Hypothalamus (tissue), 51 donors: ENCODE results near the gene AZIN2.

ENCODE experiments used
- DNase-seq, 51 donors: peaks; one replicate each; lab custom pipeline; 2025; lab: John Stamatoyannopoulos, UW

The AZIN2 gene

DNA sequence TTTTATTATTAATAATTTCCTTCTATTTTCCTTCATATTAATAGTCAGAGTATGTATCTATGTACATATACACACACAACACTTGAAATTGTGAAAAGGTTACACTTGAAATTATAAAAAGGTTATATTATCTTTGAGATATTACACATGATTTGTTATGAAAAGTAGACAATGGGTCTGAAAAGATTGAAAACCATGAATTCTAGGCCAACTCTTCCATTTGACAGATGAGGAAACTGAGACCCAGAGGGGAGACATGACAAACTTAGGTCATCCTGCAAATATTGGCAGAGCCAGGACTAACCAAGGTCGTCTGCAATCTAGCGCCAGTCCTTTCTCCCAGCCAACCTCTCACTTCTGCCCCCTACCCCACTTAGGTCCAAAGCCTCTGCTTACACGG is 67.7 kb downstream of the AZIN2 start:
- no peak for DNase-seq

DNA sequence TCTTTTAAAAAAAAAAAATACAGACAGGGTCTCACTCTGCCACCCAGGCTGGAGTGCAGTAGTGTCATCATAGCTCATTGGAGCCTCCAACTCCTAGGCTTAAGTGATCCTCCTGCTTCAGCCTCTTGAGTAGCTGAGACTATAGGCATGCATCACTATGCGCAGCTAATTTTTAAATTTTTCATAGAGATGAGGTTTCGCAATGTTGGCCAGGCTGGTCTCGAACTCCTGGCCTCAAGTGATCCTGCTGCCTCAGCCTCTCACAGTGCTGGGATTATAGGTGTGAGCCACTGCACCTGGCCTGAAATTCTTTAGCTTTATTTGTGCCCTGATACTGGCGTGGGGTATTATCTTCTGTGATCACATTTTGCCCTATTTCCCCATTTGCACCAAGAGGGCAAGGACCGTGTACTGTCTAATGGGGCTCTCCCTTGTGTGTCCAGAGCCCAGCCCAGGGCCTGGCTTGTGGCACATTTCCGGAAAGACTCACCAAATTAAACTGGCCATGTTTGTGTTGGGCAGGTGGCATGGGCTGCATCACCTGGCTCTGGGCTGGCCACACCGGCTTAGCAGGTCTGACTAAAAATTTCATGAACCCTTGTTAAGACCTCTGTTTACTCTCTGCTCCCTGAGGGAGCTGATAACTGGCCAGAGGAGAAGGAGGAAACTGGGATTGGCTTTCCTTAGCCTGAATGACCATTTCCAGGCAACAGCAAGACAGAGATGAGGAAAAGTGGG is 68.7 kb downstream of the AZIN2 start:
- DNase-seq: no peak

DNA sequence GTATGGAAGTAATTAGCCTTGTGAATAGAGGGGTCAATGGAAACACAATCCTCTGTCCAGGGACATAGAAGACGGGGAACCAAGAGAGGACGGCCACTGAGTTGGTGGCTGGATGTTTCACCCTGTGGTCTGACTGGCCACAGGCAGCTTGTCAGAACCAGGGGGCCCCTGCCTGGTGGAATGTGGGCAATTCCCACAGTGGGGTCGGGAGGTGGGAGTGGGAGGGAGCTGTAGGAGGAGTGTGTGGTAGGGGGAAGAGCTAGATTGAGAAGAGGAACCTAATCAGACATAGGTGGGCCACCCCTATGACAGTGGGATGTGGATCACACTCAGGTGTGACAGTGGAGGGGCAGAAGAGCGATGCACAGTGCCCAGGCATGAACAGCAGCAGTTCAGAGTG is 69.6 kb downstream of the AZIN2 start:
- no peak for DNase-seq

DNA sequence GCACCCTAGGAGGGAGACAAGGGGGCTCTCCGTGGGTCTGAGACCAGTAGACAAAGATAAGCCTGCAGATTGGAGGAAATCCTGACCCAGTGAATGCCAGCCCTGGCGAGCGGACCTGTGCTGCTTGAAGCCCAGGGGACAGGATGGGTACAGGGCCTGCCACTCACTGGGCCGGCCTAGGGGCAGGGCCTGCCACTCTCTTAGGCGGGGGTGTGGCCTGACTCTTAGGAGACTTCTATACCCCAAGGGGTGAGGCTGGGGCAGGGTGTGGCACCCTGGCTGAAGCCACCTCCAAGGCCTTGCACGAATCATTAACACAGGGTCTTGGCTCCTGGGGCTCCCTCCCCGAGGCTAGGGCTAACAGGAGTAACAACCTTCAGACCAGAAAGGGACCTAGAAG is 70.2 kb downstream of the AZIN2 start:
- DNase-seq: peak in 1 of 51 donors; percentile 14

DNA sequence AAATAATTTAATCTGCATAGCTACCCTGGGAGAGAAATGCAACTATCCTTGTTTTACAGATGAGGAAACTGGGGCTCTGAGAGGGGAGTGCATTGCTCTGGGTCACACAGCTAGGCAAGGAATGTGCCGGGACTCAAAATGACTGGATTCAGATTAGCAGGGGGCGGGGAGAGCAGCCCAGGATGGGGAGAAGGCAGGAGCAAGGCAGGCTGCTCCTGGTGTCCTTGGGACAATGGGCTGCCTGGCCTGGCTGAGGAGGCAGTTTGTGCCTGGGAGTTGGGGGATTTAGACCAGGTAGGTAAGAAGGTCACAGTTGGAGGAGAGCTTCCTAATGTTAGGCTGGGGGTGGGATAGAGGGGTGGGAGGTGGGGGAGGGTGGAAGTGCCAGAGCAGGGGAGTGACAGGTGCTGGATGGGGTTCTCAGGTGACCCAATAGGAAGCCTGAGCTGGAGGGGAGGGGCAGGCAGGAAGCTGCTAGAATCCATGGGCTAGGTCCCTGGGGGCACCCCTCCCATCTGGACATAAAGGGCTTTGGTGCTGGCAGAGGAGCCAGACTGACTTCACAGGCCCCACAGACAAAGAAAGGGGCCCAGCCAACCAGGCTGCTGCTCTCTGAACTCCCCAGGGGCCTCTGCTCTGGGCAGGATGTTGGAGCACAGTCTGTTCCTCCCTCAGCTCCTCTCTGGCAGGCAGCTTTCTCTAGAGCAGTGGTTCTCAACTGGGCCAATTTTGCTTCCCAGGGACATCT is 71.9 kb downstream of the AZIN2 start:
- peak in 41 of 51 donors; percentile 12 to 87 (median 53) for DNase-seq

DNA sequence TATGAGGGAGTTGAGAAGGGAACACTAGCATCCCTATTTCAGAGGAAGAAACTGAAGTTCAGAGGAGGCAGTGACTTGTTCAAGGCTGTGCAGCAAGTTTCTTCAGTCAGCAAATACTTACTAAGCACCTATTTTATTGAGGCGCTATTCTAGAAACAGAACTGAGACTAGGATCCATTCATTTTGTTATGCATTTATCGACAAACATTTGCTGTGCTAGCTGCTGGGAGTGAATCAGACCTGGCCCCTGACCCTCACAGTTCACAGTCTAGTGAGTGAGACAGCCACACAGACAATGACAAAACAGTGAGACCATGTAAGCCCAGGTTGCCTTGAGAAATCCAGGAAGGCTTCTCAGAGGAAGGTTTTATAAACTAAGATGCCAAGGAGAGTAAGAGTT is 72.7 kb downstream of the AZIN2 start:
- DNase-seq: no peak

DNA sequence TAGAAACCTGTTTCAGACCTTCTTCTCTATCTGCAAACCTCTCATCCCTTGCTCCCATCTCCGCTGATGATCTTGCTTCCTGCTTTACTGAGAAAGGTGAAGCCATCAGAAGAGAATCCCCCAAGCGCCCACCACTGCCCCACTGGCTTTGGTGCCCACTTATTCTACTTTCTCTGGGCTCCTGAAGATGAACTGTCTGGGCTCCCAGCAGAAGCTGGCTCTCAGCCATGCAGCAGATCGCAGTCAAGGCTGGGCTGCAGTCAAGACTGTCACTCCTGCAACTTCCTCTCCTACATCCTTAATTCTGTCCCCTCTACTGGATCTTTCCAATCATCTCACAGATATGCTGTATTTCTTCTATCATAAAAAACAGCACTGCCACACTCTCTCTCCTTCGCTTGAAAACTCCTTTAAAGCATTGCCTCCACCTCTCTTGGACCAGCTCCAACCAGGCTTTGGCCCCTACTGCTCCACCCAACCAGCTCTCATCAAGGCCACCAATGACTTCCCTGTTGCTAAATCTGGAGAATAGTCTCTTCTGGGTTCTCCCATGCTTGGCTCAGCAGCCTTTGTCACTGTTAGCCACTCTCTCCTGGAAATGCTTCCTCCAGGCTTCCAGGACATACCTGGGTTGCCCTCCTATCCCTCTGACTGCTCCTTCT is 75.1 kb downstream of the AZIN2 start:
- DNase-seq: no peak

DNA sequence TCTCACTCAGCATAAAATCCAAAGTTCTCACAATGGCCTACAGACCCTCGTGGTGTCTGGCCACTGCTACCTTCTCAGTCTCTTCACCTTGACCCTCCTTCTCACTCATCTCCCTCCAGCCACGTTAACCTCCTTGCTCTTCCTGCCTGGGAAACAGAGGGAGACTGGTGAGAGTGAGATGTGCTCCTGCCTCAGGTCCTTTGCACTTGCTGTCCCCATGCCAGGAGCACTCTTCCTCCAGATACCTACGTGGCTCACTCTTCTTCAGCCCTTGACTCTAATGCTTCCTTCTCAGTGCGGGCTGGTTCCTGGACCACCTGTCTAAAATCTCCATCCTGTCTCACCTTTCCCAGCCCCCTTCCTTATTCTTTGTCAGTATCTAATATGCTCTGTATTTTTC is 76.2 kb downstream of the AZIN2 start:
- no peak for DNase-seq

DNA sequence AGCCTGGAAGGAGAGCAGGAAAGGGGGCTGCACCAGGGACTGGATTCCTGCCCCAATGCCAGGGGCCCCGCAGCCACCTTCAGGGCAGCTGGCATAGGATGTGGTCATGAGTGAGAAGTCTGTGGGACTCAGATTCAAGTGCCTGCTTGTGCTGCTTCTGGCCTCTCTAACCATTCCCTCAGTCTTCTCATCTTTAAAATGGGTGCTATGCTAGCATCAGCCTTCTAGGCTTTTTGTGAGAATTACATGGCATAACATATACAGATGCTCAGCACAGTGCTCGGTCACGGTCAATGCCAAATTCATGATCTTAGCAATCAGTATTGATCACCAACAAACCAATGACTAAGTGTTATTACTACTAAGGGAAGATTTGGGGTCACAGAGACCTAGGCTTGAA is 77.4 kb downstream of the AZIN2 start:
- DNase-seq: no peak

DNA sequence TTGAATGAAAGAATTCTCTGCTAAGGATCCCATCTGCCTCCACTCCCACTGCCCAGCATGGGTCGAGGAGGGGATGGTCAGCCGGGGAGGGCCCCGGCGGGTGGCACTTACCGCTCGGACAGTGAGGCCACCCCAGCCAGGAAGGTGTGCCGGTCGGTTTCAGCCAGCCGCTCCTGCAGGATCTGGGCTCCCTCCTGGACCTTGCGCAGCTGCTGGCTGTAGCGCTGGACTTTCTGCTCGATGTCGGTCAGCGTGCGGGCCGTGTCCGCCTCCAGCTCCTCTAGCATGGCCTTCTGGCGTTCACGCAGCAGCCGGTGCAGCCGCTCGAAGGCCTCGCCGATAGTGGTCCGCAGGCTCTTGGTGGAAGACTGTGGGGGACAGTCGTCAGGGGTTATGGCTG is 78.6 kb downstream of the AZIN2 start:
- DNase-seq: no peak

DNA sequence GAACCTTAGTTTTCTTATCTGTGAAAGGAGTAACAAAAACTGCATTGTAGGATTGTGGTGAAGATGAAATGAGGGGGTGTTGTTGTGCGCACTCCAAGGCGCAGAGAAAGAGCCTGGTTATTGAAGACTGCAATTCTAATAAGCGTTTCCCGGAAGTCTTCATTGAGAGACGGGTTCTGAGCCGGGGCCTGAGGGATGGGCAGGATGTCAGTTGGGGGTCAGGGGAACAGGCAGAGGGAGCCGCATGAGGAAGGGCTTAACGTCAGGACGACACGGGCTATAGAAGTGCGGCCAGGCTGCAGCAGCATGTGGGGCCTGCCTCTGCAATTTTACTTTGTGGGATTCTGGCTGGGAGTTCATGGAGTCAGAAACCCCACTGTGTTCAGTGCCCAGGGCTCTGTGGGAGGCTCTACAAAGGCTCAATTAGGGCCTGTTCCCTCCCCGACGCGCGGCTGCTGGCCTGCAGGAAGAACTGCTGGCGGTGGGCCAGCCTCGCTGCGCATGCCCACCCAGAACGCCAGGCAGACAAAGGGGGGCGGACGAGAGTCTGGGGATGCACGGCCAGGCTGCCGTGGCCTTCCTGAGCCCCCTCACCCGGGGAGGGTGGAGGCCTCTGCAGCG is 80.2 kb downstream of the AZIN2 start:
- peak in 48 of 51 donors; percentile 22 to 88 (median 72) for DNase-seq

DNA sequence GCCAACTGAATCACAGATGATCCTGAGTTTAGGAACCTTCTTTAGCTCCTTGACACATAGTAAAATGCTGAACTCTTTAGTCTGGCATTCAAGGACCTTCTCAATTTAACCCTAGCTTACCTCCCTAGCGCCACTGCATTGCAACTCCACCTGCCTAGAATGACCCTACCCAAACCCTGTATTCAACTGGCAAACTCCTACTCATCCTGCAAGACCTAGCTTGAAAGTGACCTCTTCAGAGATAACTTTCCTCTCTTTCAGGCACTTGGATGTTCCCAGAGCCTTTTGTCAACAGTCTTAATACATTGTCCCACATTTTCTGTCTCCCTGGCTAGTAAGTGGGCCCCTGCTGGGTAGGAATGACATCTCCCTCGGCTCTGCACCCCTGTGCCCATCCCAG is 81.2 kb downstream of the AZIN2 start:
- no peak for DNase-seq

DNA sequence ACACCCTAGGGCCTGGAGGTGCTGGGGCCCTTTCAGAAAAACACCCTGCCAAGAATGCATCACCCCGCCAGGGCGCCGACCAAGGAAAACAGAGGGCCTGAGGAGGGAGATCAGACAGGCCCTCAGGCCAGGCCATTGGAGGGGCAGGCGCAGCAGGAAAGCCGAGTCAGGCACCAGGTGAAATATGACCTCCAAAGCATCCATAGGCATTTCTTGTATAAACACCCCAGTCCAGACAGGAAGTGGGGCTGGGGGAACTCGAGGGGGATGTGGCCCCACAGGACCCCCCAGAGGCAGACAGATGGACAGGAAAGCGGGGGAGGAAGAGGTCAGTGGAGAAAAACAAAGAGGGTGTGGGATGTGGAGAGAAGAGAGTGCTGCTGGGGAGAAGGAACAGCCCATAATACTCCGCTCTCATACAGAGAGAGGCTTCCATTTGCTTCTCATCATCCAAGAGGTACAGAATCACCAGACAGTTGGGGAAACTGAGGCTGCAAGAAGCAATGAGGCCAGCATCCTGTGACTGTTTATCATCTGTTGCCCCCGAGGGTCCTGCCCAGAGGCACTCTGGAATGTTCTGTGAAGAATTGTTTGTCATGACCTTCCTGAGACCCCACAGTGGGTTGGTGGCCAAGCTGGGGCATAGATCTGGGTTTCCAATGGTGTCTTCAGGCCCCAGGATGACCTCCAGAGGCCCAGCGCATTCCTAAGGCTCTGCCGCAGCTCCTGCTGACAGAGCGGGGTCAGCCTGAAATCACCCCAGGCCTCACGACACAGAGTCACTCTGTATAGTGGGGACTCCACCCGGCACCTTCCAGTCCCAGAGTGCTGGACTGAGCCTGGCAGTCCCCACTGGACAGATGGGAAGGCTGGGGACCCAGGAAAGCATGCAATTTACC is 82.9 kb downstream of the AZIN2 start:
- no peak for DNase-seq

DNA sequence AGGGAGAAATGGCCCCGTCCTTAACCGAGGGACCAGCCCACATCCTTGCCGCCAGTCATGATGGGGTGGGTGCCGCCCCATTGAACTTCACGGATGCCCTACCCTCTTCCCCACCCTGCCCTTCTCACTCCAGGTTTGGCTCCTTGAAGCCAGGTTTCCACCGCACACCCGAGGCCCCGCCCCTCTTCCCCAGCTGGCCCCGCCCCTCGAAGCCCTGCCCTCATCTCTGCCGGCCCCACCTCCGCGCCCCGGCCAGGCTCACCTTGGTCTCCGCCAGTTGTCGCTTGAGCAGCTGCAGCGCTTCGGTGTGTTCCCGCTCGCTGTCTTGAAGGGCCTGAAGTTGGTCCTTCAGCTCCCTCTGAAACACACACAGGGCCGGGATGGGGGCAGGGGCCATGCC is 84.3 kb downstream of the AZIN2 start:
- DNase-seq: no peak

DNA sequence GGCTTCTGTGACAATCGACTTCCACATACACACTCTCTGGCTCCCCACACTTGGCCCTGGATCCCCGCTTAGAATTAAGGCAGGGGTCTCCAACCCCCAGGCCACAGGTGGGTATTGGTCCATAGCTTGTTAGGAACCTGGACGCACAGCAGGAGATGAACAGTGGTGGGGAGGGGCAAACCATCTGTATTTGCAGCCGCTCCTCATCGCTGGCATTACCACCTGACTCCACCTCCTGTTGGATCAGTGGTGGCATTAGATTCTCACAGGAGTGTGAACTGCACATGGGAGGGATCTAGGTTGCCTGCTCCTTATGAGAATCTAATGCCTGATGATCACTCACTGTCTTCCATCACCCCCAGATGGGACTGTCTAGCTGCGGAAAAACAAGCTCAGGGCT is 84.9 kb downstream of the AZIN2 start:
- DNase-seq: no peak

DNA sequence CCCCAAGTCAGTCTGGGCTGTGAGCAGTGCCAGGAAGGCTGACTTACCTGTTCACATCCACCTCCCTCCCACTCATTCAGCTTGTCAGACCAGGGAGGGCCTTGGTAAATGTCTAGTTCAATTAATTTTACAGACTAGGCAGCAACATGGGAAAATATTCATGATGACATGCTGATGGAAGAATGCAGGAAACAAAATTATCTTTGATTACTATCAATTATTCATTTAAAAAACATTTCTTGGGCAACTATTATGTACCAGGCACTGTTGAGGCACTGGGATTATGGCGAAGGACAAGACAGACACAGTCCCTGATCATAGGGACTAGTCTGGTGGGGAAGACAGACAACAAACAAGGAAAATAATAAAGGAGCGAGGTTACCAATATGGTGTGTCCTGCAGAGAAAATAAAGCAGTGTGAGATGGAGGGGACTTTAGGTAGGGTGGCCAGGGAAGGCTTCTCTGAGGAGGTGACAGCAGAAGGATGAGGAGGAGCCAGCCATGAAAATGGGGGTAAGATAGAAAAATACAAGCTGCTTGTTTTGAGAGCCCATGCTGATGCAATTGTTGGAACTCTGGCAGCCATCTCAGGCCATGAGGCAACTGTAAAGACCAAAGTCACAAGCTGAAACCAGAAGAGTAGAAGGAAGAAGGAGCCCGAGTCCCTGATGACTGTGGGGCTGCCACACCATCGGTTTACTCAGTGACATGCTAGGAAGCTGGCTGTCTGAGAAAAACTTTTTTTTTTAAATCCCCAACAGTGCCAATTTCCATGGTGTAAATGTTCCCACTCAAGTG is 86.9 kb downstream of the AZIN2 start:
- DNase-seq: no peak

DNA sequence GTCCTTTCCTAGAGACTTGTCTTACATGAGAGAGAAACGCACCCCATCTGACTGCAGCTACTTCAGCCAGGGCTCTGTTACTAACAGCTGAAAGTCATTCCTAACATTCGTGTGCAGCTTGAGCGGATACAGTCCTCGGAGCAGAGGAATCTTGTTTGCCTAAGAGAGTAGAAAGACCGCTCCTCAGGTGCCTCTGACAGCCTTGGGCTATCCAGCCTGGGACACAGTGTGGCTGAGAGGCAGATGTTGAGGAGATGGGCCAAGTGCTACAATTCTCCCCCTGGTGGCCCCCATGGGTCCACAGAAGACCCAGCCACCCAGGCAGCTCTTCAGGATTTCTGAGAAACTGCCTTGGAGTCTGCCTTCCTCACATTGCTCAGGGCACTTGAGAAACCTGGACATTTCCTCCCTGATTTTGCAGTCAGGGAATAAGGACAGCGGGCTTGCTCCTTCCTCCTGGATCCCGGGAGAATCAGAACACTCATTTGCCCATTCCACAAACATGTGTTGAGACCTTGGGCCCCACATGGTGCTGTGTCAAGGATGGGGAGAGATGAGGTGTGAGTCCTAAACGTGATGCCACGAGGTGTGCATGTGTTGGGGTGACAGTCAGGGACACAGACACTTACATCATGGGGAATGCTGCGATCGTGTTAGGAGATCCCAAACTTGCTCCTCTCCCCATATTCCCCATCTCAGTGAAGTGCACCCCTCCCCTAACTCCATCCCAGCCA is 87.8 kb downstream of the AZIN2 start:
- DNase-seq: peak in 1 of 51 donors; percentile 59

DNA sequence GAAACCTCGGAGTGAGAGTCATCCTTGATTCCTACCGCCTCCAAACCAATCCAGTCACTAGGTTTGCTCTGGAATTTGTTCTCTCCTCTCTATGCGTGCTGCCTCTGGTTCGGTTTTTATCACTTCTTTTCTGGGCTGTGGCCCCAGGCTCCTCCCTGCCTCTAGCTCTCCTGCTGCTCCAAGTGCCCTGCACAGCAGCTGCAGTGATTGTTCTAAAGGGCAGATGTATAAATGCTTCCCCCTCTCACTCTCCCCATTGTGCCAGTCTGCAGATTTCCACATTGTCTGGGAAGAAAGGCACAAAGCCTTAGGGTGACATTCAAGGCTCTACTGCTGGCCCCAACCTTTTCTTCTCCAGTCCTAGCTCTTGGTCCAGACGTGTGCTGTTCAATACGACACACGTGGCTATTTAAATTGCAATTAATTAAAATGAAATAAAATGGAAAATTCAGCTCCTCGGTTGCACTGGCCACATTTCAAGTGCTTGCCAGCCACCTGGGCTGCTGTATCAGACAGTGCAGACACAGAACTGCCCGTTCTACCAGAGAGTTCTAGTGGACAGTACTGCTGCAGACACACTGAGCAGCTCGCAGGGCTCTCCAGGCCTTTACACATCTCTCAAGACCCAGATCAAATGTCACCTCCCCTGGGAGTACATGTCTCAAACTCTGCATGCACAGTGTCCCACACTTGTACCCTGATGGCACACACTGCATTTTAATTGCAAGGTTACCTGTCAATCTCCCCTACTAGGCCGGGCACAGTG is 88.5 kb downstream of the AZIN2 start:
- DNase-seq: peak in 26 of 51 donors; percentile 13 to 80 (median 40)
